ENCODE measurements around the gene ZNF189.
A peak's percentile ranks its signal among the peaks of the same experiment; 100 is the strongest.

The ZNF189 gene

GRCh38 chr9:101398068-101398929 lies at the start of gene ZNF189, which contains the start of gene MRPL50:
Gene ZNF189 (plus strand): TSS chr9:101398851. CDS start chr9:101399157, 306 bp downstream.
Gene MRPL50 (minus strand): TSS chr9:101398618. CDS start chr9:101398592, 26 bp downstream.
- peak; percentile 91 to 95 (median 93) for DNase-seq (ENCODE audit: low read depth in 3 of 3)

GRCh38 chr9:101350285-101350684 lies 48.4 kb upstream of the ZNF189 start:
- no peak for DNase-seq (ENCODE audit: low read depth in 3 of 3)

- no peak for DNase-seq (ENCODE audit: low read depth in 3 of 3)
Measured at GRCh38 chr9:101352892-101353463, 45.7 kb upstream of the ZNF189 start.

GRCh38 chr9:101353683-101354082 lies 45.0 kb upstream of the ZNF189 start:
- DNase-seq (ENCODE audit: low read depth in 3 of 3): no peak

- DNase-seq (ENCODE audit: low read depth in 3 of 3): no peak
Measured at GRCh38 chr9:101354143-101354764, 44.4 kb upstream of the ZNF189 start.

- no peak for DNase-seq (ENCODE audit: low read depth in 3 of 3)
Measured at GRCh38 chr9:101354765-101355708, 43.6 kb upstream of the ZNF189 start.

- no peak for DNase-seq (ENCODE audit: low read depth in 3 of 3)
Measured at GRCh38 chr9:101356619-101357018, 42.0 kb upstream of the ZNF189 start.

GRCh38 chr9:101359679-101360078 lies 39.0 kb upstream of the ZNF189 start:
- no peak for DNase-seq (ENCODE audit: low read depth in 3 of 3)

- no peak for DNase-seq (ENCODE audit: low read depth in 3 of 3)
Measured at GRCh38 chr9:101360647-101361046, 38.0 kb upstream of the ZNF189 start.

- no peak for DNase-seq (ENCODE audit: low read depth in 3 of 3)
Measured at GRCh38 chr9:101362450-101362849, 36.2 kb upstream of the ZNF189 start.

GRCh38 chr9:101365181-101365580 lies 33.5 kb upstream of the ZNF189 start:
- DNase-seq (ENCODE audit: low read depth in 3 of 3): no peak

GRCh38 chr9:101366038-101366756 lies 32.5 kb upstream of the ZNF189 start:
- DNase-seq (ENCODE audit: low read depth in 3 of 3): no peak

GRCh38 chr9:101367323-101367722 lies 31.3 kb upstream of the ZNF189 start:
- no peak for DNase-seq (ENCODE audit: low read depth in 3 of 3)

GRCh38 chr9:101369286-101369685 lies 29.4 kb upstream of the ZNF189 start:
- no peak for DNase-seq (ENCODE audit: low read depth in 3 of 3)

- DNase-seq (ENCODE audit: low read depth in 3 of 3): no peak
Measured at GRCh38 chr9:101369884-101370531, 28.6 kb upstream of the ZNF189 start.

- DNase-seq (ENCODE audit: low read depth in 3 of 3): no peak
Measured at GRCh38 chr9:101371813-101372212, 26.8 kb upstream of the ZNF189 start.

- DNase-seq (ENCODE audit: low read depth in 3 of 3): no peak
Measured at GRCh38 chr9:101372327-101373118, 26.1 kb upstream of the ZNF189 start.

- DNase-seq (ENCODE audit: low read depth in 3 of 3): no peak
Measured at GRCh38 chr9:101375546-101375945, 23.1 kb upstream of the ZNF189 start.

GRCh38 chr9:101376111-101376848 lies 22.4 kb upstream of the ZNF189 start:
- no peak for DNase-seq (ENCODE audit: low read depth in 3 of 3)

All from stimulated activated CD4-positive, alpha-beta T cell treated with anti-CD3 and anti-CD28 coated beads, TNF-alpha, amount 100 ng/mL, for 48 hours (primary cell).